Stimulated activated CD8-positive, alpha-beta memory T cell treated with anti-CD3 and anti-CD28 coated beads, Interleukin-7, amount 100 ng/mL, for 4 hours (primary cell): ENCODE results near the gene LAMC3.
"Not testable (repeated sequence)": the region's sequence is repeated elsewhere in the genome, so short reads cannot be mapped to it uniquely, and the experiment has no call there.

Experiments
- DNase-seq, 2 donors: peaks; one replicate each; pipeline ENCODE4 v3.0.0-alpha.2; 2020; ENCODE audit warnings: low read depth in 2 of 2

Gene LAMC3

DNA sequence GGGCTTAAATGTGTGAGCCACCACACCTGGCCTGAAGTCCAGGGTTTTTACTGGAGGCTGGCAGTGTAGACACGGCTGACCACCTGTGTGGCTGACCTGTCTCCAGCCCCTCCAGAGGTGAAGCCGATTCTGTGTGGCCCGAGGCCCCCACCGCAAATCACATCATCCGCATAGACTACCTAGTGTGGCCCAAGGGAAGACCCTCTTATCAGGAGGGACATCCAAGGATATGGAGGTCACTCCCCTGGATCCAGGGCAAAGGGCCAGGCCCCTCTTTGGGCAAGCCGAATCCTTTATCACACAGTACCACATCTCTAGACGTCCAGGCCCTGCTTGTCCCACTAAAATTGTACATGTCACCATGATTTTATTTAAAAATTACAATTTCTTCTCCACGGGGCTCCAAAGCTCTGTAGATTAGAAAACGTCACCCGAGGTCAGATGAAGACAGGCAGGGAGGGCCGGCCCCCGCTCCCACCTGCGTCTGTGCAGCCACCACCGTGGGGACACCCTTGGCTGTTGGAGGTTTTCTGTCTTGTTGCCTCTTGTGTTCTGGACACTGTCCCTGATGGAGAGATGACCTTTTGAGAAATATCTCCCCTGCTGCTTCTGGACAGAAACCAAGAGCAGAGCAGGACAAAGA is 20.1 kb downstream of the LAMC3 start:
- DNase-seq, result no peak

DNA sequence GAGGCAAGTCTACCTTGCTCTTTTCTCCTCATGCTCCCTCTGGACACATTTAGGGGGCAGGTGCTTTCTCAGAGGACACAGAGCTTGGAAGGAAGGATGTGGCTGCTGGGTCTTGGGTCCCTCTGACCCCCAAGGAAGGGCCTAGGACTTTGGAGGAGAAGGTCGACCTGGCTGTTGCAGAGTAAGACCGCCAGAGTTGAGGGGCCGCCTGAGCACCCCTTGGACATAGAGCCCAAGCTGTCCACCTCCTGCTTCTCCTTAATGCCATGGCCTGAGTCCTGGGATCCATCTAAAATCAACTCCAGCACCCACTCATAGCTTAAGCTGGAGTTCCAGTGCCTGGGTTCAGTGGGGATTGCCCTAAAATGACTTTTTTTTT is 20.6 kb downstream of the LAMC3 start:
- DNase-seq, result no peak

DNA sequence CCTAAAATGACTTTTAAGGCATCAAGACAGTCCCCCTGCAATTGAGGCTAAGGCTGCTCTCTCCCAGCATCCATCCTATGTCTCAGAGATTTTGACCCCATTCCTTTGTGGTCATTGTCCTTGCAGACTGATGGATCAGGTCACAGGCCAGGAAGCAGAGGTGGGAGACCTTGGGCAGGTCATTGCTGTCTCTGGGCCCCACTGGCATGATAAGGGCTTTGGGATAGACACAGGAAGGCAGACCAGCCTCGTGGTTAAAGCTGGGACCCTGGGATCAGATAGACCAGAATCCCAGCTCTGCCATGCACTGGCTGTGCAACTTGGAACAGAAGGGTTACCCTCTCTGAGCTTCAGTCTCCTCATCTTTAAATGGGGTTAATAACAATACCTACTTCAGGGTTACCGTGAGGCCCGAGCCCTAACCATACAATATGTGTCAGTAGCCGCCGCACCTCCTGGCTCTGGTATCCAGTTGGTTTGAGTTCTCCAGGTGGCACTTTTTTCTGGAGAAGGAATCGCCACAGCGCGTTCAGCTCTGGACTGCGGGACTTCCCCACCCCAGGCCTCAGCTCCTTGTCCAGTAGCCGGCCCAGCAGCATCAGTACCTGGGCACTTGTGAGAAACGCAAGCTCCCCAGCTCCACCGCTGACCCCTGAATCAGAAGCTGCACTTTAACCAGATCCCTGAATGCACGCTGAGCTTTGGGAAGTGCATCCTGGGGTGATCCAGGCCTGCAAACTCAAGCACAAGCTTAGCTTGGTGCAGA is 21.4 kb downstream of the LAMC3 start:
- no peak for DNase-seq

DNA sequence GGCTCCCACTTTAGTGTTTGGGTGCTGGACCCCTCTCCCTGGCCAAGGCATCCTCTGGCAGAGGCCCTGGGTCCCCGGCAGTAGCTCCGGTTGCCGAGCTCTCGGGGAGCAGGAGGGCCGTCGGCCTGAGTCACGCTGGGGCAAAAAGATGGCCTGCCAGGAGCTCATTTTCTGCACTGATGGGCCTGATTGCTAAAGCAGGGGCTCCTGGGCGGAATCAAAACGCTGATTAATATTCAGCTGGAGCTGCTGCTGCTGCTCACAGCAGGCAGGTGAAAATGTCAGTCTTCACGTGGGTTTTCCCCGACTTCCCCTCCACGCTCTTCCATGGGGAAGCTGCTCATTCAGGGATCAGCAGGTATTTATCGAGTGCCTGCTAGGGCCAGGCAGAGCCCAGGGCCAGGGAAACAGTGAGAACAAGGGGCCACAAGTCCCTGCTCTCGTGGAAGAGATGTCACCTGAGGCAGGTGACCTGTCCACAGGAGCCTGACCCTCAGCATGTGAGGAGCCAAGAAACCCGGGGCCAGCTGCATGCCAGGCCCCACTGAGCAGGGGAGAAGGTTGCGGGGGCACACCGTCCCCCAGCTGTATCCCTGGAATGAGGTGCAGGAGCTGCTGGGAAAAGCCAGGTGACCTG is 22.1 kb downstream of the LAMC3 start:
- DNase-seq, result no peak

DNA sequence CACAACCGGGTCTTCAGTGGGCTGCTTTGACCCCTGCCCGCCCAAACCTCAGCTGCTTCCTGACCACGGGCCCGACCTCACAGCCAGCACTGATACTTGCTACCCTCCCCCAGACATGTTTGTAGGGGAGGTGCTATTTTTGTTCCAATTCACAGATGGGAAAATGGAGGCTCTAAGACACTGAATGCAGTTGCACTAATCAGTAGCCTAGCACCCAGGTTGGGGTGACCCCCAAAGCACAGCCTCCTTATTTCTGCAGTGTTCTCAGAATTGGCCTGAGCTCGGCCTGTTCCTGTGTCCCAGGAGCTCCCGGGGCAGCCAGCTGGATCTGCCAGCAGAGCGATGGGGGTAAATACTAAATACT is 22.6 kb downstream of the LAMC3 start:
- DNase-seq, result no peak

DNA sequence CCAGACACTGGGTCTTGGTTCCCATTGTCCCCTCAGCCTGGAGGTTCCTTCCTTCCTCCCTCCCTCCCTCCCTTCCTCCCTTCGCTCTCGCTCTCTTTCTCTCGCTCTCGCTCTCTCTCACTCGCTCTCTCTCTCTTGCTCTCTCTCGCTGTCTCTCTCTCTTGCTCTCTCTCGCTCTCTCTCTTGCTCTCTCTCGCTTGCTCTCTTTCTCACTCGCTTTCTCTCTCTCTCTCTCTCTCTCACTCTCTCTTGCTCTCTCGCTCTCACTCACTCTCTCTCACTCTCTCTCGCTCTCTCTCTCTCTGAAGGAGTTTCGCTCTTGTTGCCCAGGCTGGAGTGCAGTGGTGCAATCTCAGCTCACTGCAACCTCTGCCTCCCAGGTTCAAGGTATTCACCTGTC is 23.4 kb downstream of the LAMC3 start:
- no peak for DNase-seq

DNA sequence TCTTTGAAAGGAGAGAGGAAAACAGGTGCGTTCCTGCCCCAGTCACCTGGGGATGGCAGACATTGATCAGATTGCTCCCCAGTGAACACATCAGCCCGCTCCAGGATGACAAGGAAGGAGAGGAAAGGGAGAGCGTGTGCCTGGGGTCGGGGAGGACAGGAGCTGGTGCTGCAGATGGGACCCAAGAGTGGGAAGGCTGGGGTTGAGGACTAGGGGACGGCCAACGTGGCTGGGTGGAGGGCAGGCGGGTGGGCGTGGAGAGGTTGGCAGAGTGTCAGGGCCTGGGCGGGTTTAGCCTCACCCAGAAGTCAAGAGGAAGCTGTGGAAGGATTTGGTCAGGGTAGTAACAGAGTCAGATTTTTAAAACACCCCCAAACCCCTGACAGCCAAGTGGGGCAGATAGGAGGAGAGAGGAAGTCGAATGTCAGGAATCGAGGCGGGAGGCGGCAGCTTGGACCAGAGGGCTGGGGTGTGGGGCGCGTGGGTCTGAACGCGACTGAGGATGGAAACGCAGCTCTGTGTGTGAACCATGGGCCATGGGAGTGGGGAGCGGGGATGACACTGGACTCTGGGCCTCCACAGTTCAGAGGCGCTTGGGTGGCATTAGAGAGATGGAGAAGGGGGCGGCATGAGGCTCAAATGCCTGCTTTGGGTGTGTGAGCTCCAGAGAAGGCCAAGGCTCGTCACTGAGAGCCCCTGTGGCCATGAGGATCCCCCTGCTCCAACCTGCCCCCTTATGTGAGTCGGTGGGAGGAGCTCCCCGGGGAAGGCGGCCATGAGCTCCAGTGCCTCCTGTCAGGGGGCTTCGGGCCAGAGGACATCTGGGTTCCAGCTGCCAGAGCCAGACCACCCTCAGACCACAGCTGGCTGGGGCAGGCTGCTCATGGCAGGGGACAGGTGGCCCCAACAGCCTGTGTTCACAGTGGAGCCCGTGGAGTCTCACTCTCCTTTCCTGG is 24.6 kb downstream of the LAMC3 start:
- DNase-seq, result no peak

DNA sequence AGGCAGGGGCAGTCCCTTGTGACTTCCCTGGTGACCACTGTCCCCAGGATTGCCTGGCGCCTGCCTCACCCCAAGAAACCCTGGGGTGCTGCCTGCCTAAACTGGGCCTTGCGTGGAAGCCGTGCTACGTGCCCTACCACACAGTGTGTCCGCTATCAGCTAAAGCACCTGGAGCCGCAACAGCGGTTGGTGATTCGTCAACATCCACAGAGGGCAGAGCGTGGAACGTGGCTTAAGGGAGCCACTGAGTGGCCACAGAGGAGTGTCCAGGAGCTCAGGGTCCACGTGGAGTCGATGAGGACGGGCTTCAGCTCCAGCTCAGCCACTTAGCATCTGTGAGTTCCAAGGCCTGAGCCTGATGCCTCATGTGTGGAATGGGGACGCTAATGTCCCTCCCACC is 25.3 kb downstream of the LAMC3 start:
- DNase-seq, result no peak

DNA sequence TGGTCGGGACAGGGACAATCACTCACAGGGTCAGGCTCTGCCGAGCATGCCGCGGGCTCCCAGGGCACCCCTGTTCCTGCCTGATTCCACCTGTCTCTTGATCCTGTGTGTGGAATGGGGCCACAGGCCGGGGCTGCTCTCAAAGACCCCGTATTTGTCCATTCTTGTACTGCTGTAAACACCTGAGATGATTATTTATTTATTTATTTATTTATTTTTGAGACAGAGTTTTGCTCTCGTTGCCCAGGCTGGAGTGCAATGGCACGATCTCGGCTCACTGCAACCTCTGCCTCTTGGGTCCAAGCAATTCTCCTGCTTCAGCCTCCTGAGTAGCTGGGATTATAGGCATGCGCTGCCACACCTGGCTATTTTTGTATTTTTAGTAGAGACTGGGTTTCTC is 25.8 kb downstream of the LAMC3 start:
- not testable (repeated sequence) for DNase-seq

DNA sequence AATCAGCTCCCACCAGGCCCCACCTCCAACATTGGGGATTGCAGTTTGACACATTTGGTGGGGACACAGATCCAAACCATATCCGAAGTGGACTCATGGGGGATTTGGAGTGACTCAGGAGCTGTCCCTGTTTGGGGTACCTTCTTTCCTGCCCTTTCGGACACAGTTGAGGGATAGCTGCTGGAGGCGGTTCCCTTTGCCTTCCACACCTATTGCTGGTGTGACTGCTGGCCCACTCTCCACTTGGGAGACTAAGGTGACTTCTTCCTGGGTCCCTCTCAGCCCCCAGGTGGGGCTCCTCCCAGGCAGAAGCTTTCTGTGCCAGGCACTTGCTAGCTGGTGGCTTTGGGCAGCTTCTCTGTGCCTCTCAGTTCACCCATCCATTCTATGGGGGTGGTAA is 26.6 kb downstream of the LAMC3 start:
- no peak for DNase-seq

DNA sequence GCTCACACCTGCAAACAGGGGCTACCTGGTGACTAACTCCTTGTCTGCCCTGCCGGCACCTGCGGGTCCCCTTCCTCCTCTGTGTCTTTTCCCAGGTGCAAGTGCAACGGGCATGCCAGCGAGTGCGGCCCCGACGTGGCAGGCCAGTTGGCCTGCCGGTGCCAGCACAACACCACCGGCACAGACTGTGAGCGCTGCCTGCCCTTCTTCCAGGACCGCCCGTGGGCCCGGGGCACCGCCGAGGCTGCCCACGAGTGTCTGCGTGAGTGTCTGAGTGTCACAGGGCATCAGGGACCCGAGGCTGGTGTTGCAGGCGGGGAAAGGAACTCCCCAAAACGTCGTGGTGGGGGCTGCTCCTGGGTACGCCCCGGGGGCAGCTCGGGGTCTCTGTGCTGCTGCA is 27.1 kb downstream of the LAMC3 start:
- no peak for DNase-seq

DNA sequence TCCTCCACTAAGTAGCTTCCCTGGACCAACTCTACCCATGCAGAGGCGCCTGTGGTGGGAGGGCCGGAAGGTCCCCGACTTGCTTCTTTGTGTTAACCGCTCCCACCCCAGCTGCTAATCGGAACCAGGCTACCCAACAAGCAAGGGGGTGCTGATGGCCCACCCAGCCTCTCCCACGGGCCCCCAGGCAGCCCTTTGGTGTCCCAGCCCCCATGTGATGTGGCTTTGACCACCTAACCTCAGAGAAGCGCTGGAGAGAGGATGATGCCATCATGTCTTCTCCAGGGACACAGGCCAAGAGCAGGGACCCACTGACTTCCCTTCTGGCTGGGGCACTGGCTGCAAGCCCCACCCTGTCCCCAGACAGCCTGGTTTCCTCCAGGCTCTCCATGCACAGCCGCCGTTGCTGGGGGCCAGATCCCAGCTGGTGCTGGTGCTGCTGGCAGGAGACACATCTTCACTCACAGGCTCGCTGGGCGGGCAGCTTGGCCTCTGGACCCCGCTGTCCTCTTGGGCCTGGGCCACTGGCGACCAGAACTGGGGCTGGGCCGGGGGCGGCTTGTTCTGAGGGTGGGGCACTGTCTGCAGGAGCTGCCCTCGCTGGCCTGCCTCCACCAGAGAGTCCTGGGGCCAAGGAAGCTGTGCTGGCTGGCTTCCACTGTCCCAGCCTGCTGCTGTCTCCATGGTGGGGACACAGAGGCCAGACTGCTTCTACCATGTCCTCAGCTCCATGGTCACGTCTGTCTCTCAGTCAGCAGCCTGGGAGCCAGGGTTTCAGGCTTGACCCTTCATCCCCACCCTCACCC is 27.8 kb downstream of the LAMC3 start:
- DNase-seq, result no peak

DNA sequence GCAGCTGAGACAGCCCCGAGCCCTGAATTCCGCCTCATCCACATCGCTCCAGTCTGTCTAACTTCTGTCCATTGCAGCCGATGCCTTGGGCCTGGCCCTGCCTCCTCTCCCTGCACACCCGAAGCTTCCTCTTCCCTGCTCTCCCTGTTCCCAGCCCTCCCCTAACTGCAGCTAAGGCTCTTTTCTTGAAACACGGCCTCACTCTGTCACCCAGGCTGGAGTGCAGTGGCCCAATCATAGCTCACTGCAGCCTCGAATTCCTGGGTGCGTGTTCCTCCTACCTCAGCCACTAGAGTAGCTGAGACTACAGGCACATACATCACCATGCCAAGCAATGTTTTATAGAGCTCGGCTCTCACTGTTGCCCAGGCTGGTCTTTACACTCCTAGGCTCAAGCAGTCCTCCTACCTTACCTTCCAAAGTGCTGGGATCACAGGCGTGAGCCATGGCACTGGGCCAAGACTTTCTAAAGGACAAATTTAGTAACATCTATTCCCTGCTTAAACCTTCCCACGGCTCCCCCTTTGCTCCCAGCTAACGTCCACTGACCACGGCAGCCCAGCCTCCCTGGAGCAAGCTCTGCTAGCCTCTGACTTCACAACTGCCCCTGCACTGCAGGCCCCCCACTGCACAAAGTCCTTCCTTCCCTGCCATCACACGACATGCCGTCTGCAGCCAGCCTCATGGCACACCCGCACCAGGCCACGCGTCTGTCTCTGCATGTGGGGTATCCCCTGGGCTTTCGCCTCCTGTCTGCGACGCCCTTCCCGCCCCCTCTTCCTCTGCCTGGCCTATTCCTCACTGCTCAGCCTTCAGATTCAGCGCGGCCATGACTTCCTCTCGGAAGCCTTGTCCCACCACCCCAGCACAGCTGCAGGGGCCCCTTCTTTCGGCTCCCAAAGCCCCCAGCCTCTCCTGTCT is 28.6 kb downstream of the LAMC3 start:
- DNase-seq, result no peak

DNA sequence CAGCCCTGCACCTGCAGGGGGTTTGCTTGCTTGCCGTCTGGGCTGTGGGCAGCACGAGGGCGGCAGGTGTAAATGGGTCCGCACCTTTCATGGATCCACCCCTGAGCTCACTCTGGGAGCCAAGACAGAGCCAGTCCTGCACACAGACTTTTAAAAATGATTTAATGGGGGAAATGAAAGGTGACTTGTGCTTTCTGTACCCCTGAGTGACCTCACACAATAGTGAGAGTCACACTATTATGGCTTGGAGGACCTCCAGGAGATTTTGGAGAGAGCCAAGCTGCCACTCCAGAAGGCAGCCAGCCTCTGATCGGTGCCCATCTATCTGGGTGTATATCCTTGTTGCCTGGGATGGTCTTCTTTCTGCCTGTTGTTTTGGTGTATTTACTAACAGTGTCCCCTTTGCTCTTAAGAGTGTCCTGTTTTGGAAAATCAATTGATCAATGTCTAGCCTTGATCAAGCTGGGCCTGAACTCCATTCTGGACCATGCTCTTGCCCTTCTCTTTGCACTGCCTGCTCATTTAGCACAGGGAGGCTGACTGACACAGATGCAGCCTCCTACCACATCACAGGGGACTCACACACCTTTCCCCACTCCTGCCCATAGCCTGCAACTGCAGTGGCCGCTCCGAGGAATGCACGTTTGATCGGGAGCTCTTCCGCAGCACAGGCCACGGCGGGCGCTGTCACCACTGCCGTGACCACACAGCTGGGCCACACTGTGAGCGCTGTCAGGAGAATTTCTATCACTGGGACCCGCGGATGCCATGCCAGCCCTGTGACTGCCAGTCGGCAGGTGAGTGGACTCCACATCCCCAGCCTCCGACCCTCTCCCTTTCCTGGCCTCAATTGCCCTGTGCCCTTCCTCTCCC is 29.5 kb downstream of the LAMC3 start:
- DNase-seq, result no peak

DNA sequence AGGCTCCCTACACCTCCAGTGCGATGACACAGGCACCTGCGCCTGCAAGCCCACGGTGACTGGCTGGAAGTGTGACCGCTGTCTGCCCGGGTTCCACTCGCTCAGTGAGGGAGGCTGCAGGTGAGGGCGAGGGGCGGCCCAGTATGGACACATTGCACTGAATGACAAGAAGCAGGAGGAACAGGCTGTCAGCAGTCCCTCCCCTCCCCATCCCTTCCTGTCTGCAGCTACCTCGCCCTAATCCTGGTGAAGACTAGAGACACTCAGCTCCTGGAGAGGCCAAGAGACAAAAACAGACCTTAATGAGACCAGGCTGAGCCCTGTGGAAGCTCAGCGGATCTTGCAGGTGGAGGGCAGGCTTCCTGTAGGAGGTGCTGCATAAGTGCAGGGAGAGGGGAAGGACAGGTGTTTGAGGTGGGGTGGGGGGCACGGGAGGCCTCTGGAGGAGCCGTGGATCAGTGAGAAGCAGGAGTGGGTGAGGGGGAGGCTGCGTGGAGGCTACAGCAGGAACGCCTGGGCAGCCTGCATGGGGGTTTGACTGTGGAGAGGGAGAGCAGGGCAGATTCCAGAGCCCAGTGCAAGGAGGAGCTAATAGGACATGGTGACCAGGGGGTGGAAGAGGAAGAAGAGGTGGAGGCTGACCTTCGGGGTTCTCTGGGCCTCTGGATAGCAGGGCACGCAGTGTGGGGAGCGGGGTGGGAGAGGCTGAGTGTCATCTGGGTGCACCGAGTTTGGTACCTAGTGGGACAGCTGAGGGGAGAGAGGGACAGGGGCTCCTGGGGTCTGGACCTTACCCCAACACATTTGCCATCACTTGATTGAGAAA is 30.4 kb downstream of the LAMC3 start:
- no peak for DNase-seq

DNA sequence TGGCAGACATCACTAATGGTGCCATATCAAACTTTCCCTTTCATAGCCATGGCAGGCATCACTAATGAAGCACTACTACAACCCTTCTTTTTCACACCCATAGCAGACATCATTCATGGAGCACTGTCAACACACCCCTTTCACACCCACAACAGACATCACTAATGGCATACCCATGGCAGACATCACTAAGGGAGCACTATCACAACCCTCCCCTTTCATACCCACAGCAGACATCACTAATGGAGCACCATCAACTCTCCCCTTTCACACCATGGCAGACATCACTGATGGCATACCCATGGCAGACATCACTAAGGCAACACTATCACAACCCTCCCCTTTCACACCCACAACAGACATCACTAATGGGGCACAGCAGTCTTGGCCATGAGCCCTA is 33.7 kb downstream of the LAMC3 start:
- DNase-seq, result no peak

DNA sequence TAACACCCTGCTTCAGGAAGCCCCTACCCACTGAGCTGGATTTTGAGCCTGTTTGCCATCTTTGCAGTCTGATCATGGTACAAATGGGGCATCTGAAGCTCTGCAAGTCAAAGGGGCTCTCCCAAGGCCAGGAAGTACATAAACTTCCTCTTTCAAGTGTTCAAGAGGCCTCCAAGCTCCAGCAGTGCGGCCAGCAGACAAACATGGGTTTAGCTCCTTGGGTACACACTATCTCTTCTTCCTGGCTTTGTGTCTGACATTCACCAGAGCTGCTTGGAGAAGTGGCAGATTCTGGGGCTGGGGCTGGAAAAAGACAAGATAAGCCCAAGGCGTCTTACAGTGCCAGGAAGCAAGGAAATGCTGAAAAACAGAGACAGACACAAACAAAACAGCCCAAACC is 34.1 kb downstream of the LAMC3 start:
- no peak for DNase-seq

DNA sequence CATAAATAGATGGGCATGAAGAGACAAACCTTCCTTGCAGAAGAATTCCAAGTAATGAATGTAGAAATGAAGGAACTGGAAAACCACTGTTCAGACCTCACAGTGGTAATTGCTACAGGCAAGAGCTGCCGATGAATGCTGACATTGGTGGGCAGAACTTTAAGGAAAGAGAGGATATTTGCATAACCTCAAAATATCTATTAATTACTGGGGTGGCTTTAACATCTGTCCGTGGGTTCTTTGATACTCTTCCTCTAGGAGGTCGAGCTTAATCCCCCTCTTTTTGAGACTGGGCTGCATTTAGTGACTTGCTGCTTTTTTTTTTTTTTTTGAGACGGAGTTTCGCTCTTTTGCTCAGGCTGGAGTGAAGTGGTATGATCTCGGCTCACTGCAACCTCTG is 34.7 kb downstream of the LAMC3 start:
- no peak for DNase-seq
